DOHH2 (cell line): ENCODE results near the gene CCN5.
A peak's percentile ranks its signal among the peaks of the same experiment; 100 is the strongest.

ENCODE experiments used
- H3F3A ChIP-seq: fragments of 200-600 bp; sonication (generic), shearing (Covaris generic); 2 replicates; pipeline ENCODE4 v1.6.0; 2016; ENCODE audit warnings: antibody characterized with exemption, mild to moderate bottlenecking; ENCODE audit not compliant: control insufficient read depth, insufficient read depth
- H3K27ac ChIP-seq: fragments of 200-600 bp; sonication (generic); 2 replicates; pipeline ENCODE4 v1.5.1; 2014; ENCODE audit warnings: low read depth, mild to moderate bottlenecking, low read length, moderate library complexity
- H3K27me3 ChIP-seq: fragments of 200-600 bp; sonication (generic); 2 replicates; pipeline ENCODE4 v1.6.1; 2014; ENCODE audit warnings: mild to moderate bottlenecking, low read length, mixed read lengths; ENCODE audit not compliant: control insufficient read depth
- H3K36me3 ChIP-seq: fragments of 200-600 bp; sonication (generic); 2 replicates; pipeline ENCODE4 v1.6.1; 2014; ENCODE audit warnings: mild to moderate bottlenecking, low read length, moderate library complexity, mixed read lengths; ENCODE audit not compliant: control insufficient read depth
- H3K4me1 ChIP-seq: fragments of 200-600 bp; sonication (generic); 2 replicates; pipeline ENCODE4 v1.6.1; 2014; ENCODE audit warnings: mild to moderate bottlenecking, low read length, mixed read lengths; ENCODE audit not compliant: control insufficient read depth
- H3K4me2 ChIP-seq: fragments of 200-600 bp; sonication (generic); 2 replicates; pipeline ENCODE4 v1.6.0; 2014; ENCODE audit warnings: mild to moderate bottlenecking, low read length, moderate library complexity
- H3K4me3 ChIP-seq: fragments of 200-600 bp; sonication (generic); 2 replicates; pipeline ENCODE4 v1.5.1; 2014; ENCODE audit warnings: mild to moderate bottlenecking, low read length, mixed read lengths
- H3K79me2 ChIP-seq: fragments of 200-600 bp; sonication (generic); 2 replicates; pipeline ENCODE4 v1.6.1; 2014; ENCODE audit warnings: mild to moderate bottlenecking, low read length, mixed read lengths; ENCODE audit not compliant: control insufficient read depth
- H3K9me2 ChIP-seq: fragments of 200-600 bp; sonication (generic); replicated peaks from 2 replicates; pipeline ENCODE4 v1.6.1; 2014; ENCODE audit warnings: mild to moderate bottlenecking, low read length, mixed read lengths; ENCODE audit not compliant: control insufficient read depth
- H3K9me3 ChIP-seq: fragments of 200-600 bp; sonication (generic); 2 replicates; pipeline ENCODE4 v1.6.1; 2014; ENCODE audit warnings: antibody characterized with exemption, low read length, mixed read lengths; ENCODE audit not compliant: control insufficient read depth, insufficient read depth
- H4K20me1 ChIP-seq: fragments of 200-600 bp; sonication (generic); 2 replicates; pipeline ENCODE4 v1.6.0; 2014; ENCODE audit warnings: low read depth, mild to moderate bottlenecking, antibody characterized with exemption, low read length, moderate library complexity; ENCODE audit not compliant: control insufficient read depth, insufficient read depth
- EZH2phosphoT487 ChIP-seq: fragments of 200-600 bp; sonication (generic); IDR thresholded peaks from 2 replicates; pipeline ENCODE4 v1.6.1; 2017; ENCODE audit warnings: borderline replicate concordance, mild to moderate bottlenecking, antibody characterized with exemption, low read length, moderate library complexity, mixed read lengths
- TF ChIP-seq, protein P1 (sequence below): fragments of 200-600 bp; sonication (generic); IDR thresholded peaks from one replicate; pipeline ENCODE4 v1.5.1; 2014; ENCODE audit warnings: antibody characterized with exemption, mild to moderate bottlenecking, low read depth, low read length; ENCODE audit not compliant: poor library complexity, severe bottlenecking

Gene CCN5

DNA sequence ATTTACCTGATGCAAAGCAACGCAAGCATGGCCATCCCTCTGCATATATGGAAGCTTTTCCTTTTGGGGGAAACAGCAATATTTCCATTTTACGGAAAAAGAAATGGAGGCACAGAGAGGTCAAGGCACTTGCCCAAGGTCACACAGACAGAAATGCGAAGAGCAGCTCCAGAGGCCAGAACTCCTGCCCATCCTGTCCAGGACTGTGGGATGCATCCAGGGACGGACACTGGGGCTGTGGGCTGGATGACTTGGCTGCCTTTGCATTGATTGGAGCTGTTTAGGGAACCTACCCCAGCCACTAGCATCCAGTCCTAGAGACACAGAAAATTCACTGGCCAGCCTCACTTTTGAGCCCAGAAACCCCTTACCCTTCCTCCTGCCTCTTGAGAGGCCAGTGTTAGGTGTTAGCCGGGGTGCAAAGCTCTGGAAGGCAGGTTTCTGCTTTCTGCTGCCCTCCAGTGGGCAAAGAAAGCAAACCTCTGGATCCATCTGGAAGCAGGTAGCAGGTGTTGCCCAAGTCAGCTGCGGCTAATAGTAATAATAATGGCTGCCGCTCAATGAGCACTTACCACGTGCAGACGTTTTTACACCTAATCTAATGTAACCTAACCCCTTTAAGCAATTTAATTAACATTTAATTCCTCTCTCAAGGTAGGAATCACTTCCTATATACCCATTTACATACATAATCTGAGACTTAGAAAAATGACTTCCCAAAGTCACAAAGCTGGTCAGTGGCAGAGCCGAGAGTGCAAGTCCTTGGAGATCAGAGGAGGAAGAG, 31.7 kb upstream of the CCN5 start:
- Histone ChIP-seq H3K4me3 (no peak overlapping the region), H3K36me3 (no peaks in the 10 kb centered on the region), H3F3A (no peaks in the 10 kb centered on the region), H3K27ac (no peak overlapping the region), H3K4me2 (no peak overlapping the region), H3K79me2 (no peaks in the 10 kb centered on the region), H3K4me1 (peaks cover 7% of the 10 kb centered on the region), H3K9me3 (no peaks in the 10 kb centered on the region), H3K9me2 (no peaks in the 10 kb centered on the region), H3K27me3 (peaks cover 5% of the 10 kb centered on the region; the same call in 1 of the 2 replicates), H4K20me1 (no peaks in the 10 kb centered on the region)
- TF ChIP-seq, protein P1, sequence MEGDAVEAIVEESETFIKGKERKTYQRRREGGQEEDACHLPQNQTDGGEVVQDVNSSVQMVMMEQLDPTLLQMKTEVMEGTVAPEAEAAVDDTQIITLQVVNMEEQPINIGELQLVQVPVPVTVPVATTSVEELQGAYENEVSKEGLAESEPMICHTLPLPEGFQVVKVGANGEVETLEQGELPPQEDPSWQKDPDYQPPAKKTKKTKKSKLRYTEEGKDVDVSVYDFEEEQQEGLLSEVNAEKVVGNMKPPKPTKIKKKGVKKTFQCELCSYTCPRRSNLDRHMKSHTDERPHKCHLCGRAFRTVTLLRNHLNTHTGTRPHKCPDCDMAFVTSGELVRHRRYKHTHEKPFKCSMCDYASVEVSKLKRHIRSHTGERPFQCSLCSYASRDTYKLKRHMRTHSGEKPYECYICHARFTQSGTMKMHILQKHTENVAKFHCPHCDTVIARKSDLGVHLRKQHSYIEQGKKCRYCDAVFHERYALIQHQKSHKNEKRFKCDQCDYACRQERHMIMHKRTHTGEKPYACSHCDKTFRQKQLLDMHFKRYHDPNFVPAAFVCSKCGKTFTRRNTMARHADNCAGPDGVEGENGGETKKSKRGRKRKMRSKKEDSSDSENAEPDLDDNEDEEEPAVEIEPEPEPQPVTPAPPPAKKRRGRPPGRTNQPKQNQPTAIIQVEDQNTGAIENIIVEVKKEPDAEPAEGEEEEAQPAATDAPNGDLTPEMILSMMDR: peak; percentile 59
- TF ChIP-seq EZH2phosphoT487: no peak

DNA sequence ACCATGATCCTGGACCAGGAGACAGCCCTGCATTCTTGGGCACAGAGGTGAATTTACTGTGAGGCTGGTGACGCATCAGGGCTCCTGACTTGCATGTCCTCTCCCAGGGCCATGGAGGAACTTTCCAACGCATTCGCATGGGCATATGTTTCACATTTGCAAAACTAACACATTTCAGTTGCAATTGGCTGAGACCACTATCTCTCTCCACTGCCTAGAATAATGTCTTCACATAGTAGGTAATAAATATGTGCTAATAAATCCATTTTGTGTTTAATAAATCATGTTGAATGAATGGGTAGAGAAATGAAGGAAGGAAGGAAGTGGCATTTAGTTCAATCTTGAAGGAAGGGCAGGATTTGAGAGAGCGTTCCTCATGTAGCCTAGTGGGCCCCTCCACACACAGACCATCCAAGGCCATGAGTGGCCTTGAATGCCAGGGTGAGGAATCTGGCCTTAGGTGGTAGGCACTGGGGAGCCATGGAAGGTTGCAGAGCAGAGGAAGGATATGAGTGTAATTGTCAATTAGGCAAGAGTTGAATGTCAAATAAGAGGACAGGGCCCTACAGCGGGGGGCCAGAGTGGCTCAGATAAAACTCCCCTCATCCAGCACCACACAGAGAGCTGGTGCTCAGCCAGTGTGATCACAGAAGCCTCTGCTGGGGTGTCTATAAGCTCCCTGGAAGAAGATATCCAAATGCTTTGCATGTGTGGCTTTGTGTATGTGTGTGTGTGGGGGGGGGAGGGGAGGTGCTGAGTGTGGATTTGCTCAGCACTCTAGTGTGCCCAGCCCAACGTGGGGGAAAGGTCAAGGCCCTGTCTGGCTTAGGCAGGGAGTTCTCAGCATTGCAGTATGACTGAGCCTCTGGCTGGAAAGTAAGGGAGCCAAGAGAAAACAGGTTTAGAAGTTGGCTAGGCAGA, 30.9 kb upstream of the CCN5 start:
- Histone ChIP-seq H3K79me2 (no peaks in the 10 kb centered on the region), H3F3A (no peaks in the 10 kb centered on the region), H3K9me2 (no peaks in the 10 kb centered on the region), H3K4me1 (peaks cover 7% of the 10 kb centered on the region), H3K9me3 (no peaks in the 10 kb centered on the region), H3K4me3 (no peak overlapping the region), H3K36me3 (no peaks in the 10 kb centered on the region), H3K27ac (no peak overlapping the region), H3K27me3 (peaks cover 5% of the 10 kb centered on the region; the same call in 1 of the 2 replicates), H4K20me1 (no peaks in the 10 kb centered on the region), H3K4me2 (no peak overlapping the region)
- TF ChIP-seq EZH2phosphoT487: no peak
- TF ChIP-seq, protein P1: no peak

DNA sequence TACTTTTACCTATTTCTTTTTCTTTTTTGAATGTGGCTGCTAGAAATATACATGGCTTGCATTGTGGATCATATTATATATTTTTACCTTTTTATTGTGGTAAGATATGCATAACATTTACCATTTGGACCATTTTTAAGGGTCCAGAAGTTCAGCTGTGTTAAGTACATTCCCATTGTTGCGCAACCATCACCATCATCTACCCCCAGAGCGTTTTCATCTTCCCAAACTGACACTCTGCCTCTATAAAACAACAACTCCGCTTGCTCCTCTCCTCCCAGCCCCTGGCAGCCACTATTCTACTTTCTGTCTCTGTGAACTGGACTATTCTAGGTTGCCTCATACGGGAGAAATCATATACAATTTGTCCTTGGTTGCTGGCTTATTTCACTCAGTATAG, 28.2 kb upstream of the CCN5 start:
- Histone ChIP-seq H3K36me3 (no peaks in the 10 kb centered on the region), H3F3A (no peaks in the 10 kb centered on the region), H3K9me2 (no peaks in the 10 kb centered on the region), H3K4me2 (no peak overlapping the region), H3K27ac (no peak overlapping the region), H3K27me3 (peaks cover 4% of the 10 kb centered on the region; the same call in 1 of the 2 replicates), H3K4me3 (no peak overlapping the region), H3K4me1 (peaks cover 7% of the 10 kb centered on the region), H4K20me1 (no peaks in the 10 kb centered on the region), H3K9me3 (no peaks in the 10 kb centered on the region), H3K79me2 (no peaks in the 10 kb centered on the region)
- no peak for TF ChIP-seq EZH2phosphoT487
- TF ChIP-seq, protein P1: no peak
